HG02870 (cell line): ENCODE data around the gene PXK.
A peak's percentile ranks its signal among the peaks of the same experiment; 100 is the strongest.
"Not testable (repeated sequence)": the region's sequence is repeated elsewhere in the genome, so short reads cannot be mapped to it uniquely, and the experiment has no call there.

Source experiments
- ATAC-seq: cut with Tn5 transposase; IDR thresholded peaks from one replicate; pipeline ENCODE4 v1.9.1; 2021; ENCODE audit warnings: mild to moderate bottlenecking, moderate library complexity; ENCODE audit not compliant: unreplicated experiment

Gene PXK

DNA sequence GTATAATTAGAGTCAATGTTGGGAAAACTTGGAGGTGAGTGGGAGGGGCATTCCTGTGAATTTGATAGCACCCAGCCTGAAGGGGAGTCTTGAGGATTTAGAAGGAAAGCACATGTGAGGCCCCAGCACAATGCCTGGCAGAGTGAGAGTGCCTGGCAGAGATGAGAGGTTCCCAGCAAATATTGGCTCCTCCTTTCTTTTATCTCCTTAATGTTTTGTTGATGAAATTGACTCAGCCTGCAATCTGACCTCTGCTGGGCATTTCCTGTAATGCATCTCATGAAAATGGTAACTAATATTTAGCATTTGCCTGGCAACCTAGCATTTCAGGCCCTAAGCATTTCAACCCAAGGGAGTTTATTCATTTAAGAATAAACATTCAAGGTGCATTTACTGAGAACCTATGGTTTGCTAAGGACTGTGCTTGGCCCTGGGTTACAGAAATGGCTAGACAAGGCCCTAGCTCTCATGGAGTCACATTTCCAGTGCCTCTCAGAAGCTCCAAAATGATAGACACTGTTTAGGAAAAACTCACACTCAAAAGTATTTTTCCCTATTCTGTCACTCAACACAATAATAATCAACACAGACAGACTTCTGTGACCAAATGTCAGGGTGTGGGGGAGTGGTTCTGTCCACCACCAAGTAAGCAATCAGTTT is 82.0 kb downstream of the PXK start:
- no peak for ATAC-seq

DNA sequence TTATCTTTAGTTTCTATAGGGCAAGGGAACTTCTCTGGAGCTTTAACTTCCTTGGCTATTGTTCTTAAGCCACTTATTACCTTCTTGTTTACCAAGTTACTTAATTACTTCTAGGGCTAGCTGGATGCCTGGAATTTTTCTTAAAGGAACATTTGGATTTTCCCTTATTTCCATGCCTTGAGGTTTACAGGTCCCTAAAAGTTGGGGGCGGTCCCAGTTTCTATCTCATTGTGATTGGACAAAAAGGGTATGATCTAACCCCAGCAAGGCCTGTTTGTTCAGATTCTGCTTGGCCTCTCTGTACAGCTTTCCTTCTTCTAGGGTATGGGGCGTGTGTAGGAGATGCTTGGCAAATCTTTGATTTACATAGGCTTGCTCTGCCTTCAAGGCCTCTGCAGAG is 83.5 kb downstream of the PXK start:
- ATAC-seq: no peak

DNA sequence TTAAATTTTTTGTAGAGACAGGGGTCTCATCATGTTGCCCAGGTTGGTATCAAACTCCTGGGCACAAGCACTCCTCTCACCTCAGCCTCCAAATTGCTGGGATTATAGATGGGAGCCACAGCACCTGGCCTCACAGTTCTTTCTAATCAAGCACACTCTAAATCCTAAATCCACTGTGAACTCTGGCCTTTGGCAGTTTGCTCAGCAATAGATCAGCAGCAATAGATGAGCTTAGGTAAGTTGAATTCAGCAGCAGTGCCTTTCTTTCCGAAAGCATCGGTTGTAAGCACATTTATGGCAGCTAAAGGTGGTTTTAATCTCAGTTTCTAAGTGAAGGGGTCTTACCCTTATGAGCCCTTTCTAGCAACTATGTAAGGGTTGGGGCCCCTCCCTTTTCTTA is 84.4 kb downstream of the PXK start:
- ATAC-seq: no peak

DNA sequence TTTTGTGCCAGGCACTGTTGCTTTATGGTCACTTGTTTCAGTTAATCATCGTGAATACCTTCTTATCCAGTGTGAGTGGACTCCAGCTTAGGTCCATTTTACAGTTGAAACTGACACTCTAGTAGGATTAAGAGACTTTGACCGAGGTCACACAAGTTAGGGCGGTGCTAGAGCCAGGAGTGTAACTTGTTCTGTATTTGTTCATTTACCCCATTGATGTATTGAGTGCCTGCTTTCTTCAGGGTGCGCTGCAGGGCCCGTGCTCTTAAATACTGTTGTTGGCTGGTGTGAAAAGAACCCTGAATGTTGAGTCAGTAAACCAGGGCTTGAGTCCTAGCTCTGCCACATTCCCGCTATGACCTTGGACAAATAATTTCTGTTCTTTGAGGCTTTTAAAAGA is 85.5 kb downstream of the PXK start:
- no peak for ATAC-seq

DNA sequence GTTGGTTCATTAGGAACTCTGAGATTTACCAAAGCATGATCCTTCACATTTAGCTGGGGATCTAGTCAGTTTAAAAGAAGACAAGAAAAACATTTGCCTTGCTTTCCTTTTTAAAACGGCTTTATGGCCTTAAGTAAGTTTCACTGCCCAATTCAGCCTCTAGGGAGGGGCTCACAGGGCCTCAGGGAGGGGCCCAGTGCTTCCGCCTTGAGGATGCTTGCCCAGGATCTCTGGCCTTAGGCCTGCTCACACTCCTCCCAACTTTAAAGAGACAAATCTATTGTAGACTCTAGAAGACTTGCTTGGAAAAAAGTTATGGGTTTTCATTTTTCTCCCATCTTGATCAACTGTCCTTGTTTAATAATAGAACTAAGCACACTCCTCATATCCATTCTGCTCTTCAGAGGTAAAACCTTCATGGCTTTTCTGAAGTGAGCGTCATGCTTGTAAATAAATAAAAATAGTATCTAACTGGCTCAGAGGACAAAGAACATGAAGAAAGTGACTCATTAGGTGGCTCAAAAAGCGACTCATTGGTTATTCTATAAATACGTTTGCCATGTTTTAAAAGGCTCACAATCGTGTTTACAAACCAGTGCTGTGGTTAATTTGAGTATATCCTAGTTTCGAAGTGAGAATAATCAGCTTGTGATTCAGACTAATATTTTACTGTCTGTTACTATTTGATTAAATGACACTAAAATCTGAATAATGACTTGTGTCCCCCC is 87.3 kb downstream of the PXK start:
- ATAC-seq: peak; percentile 78

DNA sequence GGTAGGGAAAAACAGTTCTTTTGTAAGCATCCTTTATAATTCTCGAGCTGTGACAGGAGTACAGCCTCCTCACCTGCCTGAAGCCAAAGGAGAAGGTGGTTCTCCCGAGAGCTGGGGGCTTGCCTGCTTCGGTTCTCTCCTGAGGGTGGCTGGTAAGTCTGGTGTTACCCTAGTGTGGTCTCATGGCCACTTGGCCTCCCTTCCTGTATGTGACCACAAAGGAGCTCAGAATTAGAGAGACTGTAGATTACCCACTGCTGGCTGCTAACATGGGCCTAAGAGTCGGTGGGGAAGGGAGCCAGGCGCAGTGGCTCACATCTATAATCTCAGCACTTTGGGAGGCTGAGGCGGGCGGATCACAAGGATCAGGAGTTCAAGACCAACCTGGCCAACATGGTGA is 88.3 kb downstream of the PXK start:
- no peak for ATAC-seq

DNA sequence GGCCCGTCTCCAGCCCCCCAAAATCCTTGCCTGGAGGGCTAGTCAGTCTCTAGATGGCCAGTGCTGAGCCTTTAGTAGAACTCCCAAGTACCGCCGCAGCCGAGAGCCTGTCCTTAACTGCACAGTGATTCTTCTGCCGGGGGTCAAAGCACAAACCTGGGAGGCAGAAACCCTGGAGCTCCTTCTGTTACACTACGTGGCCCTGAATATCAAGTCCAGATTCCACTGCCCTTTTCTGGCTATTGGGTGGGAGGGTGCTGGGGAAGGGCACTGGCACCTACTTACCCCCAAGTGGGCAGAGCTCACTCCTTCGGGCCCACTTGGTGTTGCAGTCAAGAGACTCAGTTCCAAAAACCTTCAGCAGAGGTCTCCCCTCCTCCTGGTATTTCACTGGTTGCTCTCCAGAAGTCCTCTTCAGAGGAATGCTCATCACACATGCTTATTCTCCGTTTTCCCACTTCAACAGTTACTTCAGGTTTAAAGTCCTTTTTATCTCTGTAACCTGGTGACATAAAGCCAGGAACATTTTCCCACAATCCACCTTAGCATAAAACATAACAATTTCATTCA is 90.1 kb downstream of the PXK start:
- ATAC-seq: no peak

DNA sequence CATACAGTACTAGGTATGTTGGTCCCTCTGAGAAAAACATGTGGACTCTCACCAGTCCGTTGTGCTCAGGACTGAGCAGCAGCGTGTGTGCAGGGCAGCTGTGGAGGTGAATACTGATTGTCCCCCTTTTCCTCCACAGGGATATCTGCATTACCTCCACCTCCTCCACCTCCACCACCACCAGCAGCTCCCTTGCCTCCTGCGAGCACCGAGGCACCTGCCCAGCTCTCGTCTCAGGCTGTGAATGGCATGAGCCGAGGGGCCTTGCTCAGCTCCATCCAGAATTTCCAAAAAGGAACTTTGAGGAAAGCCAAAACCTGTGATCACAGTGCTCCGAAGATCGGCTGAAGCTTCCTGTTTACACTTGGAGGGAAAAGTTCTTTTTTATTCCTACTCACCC is 91.9 kb downstream of the PXK start:
- ATAC-seq: no peak

DNA sequence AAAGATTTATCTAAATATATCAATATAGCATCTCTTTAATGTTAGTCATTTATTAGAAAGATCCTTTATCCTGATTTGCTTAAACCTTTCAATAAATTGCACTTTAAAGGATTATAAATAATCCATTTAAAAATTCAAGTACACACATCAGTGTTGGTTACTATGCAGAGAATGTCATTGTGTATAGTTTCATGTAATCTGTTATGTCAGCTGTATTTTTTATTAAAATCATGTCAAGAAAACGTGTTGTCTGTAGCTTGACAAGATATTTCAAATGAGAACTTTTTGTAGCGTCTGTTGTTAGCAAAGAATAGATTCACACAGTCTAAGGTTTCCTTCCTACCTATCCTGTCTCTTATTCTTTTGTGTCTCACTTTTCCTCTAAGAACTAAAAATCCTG is 93.1 kb downstream of the PXK start:
- no peak for ATAC-seq

DNA sequence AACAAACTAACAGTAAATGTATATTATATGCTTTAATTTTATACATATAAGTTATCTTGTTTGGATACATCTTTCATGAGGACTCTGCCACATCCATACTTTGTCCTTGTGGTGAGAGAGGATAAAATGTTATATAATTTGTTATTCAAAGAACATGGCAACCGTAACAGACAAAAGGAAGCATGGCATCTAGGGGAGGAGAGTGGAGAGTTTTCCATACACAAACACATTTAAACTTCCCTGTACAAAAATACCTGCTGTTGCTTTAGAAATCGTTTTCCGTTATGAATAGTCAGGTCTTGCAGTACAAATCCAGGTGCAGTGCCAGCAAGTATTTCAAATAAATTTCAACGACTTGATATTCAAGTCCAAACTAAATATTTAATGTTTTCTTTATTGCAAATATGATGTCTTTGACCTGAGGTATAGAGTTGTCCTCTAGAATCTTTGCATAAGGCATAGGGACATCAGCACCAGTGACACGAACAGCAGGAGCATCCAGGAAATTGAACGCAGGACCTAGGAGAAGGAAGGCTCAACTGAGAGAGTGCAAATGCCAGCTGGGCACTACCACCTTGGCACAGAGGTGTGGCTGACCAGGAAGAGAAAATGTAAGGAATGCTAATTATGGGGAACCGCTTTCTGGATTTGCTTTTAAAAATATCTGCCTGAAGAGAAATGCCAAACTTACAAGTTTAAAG is 95.1 kb downstream of the PXK start:
- no peak for ATAC-seq

DNA sequence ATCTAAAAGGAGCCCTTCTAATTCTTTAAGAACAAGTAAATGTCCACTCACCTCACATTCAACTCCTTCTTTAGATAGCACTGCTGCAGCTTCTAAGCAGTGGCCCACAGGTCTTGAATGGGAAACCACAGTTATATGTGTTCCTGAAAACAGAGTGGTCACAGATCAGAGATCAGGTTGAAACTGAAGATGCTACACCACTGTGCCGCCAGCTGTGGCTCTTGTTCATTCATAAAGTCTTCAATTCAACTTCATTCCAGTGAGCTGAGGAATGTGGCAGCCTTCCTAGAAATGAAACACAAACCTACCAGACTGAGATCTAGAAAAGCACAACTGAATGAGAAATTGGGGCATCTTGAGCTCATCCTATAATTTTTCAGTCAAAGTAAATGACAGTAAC is 97.0 kb downstream of the PXK start:
- ATAC-seq: peak; percentile 58

DNA sequence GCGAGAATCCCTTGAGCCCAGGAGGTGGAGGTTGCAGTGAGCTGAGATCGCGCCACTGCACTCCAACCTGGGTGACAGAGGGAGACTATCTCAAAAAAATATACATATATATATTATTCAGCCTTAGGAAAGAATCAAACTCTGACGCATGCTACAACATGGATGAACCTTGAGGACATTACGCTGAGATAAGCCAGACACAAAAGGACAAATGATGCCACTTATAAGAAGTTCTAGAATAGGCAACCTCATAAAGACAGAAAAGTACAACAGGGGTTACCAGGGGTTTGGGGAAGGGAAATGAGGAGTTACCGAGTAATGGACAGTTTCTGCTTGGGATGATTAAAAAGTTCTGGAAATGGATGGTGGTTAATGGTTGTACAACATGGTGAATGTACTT is 100.2 kb downstream of the PXK start:
- no peak for ATAC-seq

DNA sequence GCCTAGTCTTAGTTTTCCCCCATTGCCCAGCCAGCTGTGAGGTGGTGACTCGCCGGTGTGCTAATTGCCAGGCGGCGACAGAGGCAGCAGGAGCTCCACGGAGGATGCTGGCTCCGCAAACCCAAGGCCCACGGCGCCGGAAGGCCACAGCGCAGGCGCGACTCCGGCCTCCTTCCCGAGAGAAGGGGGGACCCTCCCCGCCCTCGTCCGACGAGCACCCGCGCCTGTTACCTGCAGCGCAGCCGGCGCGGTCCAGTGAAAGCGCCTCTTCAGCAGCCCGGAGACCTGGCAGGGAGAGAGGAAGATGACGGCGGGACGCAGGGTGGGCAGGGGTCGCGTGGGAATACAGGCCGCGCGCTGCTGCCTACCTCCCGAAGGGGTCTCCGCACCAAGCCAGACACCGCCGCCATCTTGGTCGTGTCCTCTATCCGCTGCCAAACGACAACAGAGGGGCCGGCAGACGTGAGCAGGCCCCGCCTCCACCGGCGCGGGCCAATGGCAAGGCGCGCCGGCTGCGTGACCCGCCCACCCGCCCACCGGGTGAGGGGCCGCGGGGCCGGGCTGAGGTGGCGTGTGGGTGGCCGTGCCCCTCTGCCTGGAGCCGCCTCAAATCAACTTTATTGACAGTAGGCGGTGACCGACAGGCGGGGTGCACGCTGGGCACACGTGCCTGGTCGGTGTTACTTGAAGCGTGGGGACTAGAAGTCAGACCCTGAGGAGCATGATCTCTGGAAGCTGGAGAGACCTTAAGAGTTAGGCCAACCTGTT is 100.9 kb downstream of the PXK start, which contains the start of gene PDHB:
Gene PDHB (minus strand): TSS at position 433 of the 768 bp plus-strand sequence. CDS start 23 bp downstream, at position 410.
- peak; percentile 88 for ATAC-seq

DNA sequence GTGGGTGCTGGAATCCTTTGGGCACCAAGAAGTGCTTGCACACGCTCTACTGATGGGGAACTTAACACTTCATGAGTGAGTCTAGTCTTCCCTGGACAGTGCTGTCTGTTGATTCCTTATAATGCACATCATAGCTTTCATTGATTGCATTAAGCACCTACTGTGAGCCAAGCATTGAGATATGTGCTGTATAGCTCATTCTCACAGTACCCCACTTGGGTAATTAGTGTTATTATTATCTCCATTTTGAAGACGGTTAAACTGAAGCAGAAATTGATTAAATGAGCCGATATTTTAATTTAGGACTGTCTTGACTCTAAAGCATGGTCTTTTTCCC is 101.4 kb downstream of the PXK start:
- no peak for ATAC-seq

DNA sequence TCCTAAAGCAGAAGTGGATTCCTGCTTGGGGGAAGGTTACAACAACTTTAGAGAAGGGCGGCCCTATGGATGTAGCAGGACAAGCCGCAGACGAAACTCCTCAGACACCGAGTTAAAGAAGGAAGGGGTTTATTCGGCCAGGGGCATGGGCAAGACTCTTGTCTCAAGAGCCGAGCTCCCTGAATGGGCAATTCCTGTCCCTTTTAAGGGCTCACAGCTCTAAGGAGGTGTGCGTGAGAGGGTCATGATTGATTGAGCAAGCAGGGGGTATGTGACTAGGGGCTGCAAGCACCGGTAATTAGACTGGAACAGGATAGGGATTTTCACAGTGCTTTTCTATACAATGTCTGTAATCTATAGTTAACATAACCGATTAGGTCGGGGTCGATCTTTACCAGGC is 101.8 kb downstream of the PXK start:
- ATAC-seq: no peak

DNA sequence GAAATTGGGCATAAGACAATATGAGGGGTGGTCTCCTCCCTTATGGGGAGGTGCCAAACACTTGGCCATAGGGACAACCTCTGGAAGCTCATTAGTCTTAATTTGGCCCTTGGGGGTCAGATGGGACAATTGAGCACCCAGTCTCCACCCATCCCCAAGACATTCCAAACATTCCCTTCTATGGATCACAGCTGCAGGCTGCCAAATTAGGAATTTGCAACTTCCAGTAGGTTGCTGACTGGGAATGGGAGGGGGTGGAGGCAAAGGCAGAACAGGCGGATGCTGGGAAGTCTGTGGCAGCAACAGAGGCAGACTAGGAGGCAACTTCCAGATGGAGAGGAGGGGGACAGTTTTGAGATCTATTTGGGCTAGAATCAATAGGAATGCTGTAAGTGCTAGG is 102.3 kb downstream of the PXK start:
- ATAC-seq: no peak

DNA sequence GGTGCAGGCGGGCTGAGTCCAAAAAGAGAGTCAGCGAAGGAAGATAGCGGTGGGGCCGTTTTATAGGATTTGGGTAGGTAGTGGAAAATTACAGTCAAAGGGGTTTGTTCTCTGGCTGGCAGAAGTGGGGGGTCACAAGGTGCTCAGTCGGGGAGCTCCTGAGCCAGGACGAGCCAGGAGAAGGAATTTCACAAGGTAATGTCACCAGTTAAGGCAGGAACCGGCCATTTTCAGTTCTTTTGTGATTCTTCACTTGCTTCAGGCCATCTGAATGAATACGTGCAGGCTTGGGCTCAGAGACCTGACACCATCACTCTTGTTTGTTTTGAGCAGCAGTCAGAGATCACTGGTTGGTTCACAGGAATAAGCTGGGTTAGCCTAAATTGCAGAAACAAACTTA is 104.6 kb downstream of the PXK start:
- ATAC-seq: not testable (repeated sequence)

DNA sequence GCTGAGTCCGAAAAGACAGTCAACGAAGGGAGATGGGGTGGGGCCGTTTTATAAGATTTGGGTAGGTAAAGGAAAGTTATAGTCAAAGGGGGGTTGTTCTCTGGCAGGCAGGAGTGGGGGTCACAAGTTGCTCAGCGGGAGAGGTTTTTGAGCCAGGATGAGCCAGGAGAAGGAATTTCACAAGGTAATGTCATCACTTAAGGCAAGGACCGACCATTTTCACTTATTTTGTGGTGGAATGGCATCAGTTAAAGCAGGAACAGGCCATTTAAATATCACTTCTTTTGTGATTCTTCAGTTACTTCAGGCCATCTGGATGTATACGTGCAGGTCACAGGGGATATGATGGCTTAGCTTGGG is 108.3 kb downstream of the PXK start:
- ATAC-seq: not testable (repeated sequence)

DNA sequence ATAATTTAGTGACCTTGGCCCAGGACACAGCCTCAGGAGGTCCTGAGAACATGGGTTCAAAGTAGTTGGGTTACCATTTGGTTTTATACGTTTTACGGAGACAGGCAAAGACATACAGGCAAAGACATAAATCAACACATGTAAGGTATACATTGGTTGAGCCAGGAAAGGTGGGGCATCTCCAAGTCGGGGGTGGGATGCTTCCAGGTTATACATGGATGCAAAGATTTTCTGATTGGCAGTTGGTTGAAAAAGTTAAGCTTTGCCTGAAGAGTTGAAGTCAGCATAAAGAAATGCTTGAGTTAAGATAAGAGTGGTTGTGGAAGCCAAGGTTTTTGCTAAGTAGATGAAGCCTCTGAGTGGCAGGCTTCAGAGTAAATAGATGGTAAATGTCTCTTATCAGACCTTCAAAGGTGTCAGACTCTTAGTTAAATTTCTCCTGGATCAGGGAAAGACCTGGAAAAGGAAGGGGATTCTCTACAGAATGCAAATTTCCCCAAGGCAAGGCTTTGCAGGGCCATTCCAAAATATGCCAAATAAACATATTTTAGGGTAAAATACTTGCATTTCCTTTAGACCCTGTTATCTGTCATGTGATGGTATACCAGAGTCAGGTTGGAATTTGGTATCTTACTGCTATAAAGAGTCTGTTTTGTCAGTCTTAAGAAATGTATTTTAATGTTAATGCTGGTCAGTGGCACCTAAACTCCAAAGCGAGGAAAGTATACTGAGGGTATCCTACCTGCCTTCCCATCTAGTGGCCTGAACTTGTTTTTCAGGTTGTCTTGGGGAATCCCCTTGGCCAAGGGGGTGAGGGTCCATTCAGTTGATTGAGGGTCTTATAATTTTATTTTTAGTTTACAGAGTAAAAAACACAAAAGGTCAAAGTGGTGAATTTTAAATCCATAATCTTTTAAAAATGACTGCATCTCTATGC is 109.1 kb downstream of the PXK start:
- ATAC-seq: no peak

DNA sequence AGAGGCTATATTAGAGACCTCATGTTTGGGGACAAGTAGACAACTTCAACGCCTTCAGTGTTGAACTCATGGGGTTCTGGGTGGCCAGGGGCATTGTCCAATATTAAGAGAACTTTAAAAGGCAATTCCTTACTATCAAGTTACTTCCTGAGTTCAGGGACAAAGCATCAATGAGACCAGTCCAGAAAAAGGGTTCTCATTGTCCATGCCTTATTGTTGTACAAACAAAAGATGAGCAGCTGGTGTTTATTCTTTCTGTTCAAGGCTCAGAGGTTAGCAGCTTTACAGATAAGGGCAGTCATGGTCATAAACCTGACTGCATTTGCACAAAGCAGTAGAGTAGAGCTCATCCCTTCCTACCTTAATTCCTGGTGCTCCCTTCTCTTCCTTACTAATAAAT is 119.5 kb downstream of the PXK start:
- ATAC-seq: no peak
